Measurements from ENCODE around the gene PRPF40B. TPM values are rescaled to one million over a fixed set of nuclear protein-coding genes. Genes with fewer than 3 reads are reported as not detected.
"Not testable (repeated sequence)": the region's sequence is repeated elsewhere in the genome, so short reads cannot be mapped to it uniquely, and the experiment has no call there.

Gene PRPF40B
- total and polyA plus RNA-seq, 2 donors from 2014 or later: 20.1 to 33.3 TPM

DNA sequence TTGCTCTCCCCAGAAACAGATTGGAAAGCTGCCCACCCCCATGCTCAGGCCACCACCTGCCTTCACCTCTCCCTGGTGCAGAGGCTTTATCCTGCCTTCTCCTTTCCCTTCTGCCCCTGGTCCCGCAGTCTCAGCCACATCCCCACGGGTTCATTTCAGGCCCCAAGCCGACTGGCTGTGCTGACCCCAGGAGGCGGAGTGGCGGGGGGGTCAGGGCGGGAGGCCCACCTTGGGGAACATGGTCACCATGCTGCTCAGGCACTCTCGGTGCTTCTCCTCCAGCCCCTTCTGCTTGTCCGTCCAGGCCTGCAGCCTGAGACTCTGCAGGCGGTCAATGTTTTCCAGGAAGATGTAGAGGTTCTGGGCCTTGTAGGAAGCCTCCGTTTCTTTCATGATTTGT, 24.8 kb upstream of the PRPF40B start:
- no peak overlapping the region for H3K27ac ChIP-seq (ENCODE audit: low read depth in 2 of 2, low read length in 2 of 2)
- FAIRE-seq: no peak
- intact Hi-C loops (cut with DNase I): no loop called here

DNA sequence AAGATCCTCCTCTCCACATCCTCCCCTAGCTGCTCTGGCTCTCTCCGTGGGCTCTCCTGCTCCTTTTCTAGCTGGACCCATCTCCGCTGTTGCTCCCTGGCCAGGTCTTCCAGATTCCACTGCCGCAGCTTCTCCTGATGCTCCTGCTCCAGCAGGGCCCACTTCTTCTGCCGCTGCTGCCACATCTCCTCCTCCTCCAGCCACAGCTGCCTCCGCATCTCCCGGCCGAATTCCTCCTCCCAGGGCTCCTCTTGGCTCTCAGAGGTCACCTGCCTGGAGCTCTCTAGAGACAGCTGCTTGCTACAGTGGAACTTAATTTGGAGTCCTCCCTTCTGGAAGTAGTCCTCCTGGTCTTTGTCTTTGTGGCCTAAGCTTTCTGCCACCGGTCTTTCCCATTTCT, 23.4 kb upstream of the PRPF40B start:
- H3K9me3 ChIP-seq (ENCODE audit: control insufficient read depth in 2 of 3, insufficient read depth in 1 of 3, low read length in 3 of 3): no peaks in the 10 kb centered on the region
- H3K27me3 ChIP-seq (ENCODE audit: control insufficient read depth, insufficient read depth, low read length): no peaks in the 10 kb centered on the region
- H3K4me3 ChIP-seq (ENCODE audit: low read length in 3 of 3): no peak overlapping the region
- FAIRE-seq: no peak
- DNase-seq: no peak
- H3K4me1 ChIP-seq (ENCODE audit: control insufficient read depth in 2 of 3, insufficient read depth in 2 of 3, low read depth in 1 of 3, low read length in 3 of 3): no peaks in the 10 kb centered on the region
- no peak overlapping the region for H3K27ac ChIP-seq (ENCODE audit: low read depth in 2 of 2, low read length in 2 of 2)
- H3K36me3 ChIP-seq (ENCODE audit: control insufficient read depth in 2 of 3, insufficient read depth in 3 of 3, low read length in 3 of 3): no peaks in the 10 kb centered on the region
- no peak for TF ChIP-seq CTCF (IDR thresholded peaks at IDR 0.05; ENCODE audit: borderline replicate concordance, extremely low read depth, insufficient read depth)
- intact Hi-C loops (cut with DNase I): no loop called here
- no peak overlapping the region for H3K9ac ChIP-seq (ENCODE audit: low read length in 3 of 3)

More for the DNA sequence above, 24.8 kb upstream of the PRPF40B start:
- H3K4me1 ChIP-seq (ENCODE audit: control insufficient read depth in 2 of 3, insufficient read depth in 2 of 3, low read depth in 1 of 3, low read length in 3 of 3): no peaks in the 10 kb centered on the region
- TF ChIP-seq CTCF (IDR thresholded peaks at IDR 0.05; ENCODE audit: borderline replicate concordance, extremely low read depth, insufficient read depth): no peak
- H3K9ac ChIP-seq (ENCODE audit: low read length in 3 of 3): no peak overlapping the region
- no peaks in the 10 kb centered on the region for H3K36me3 ChIP-seq (ENCODE audit: control insufficient read depth in 2 of 3, insufficient read depth in 3 of 3, low read length in 3 of 3)
- H3K27me3 ChIP-seq (ENCODE audit: control insufficient read depth, insufficient read depth, low read length): no peaks in the 10 kb centered on the region
- H3K4me3 ChIP-seq (ENCODE audit: low read length in 3 of 3): no peak overlapping the region
- H3K9me3 ChIP-seq (ENCODE audit: control insufficient read depth in 2 of 3, insufficient read depth in 1 of 3, low read length in 3 of 3): no peaks in the 10 kb centered on the region
- DNase-seq: no peak

DNA sequence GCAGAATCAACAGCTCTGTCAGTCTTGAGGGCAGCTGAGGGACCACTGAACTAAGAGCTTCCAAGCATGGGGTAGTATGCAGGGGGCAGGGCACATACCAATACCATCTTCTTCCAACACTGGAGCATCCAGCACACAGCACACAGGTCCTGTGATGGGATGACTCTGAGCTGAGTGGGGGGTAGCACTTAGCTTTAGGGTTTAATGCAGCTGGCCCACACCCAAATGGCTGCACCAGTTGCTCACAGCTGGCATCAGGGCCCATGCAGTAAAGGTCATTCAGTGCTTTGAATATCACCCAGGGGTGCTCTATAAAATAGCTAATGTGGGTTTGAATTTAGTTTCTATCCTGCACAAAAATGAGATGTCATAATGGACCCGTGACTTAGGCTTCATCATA, 19.6 kb upstream of the PRPF40B start:
- FAIRE-seq (no peak), DNase-seq (no peak)
- no peaks in the 10 kb centered on the region for H3K9me3 ChIP-seq (ENCODE audit: control insufficient read depth in 2 of 3, insufficient read depth in 1 of 3, low read length in 3 of 3)
- no peaks in the 10 kb centered on the region for H3K36me3 ChIP-seq (ENCODE audit: control insufficient read depth in 2 of 3, insufficient read depth in 3 of 3, low read length in 3 of 3)
- H3K4me1 ChIP-seq (ENCODE audit: control insufficient read depth in 2 of 3, insufficient read depth in 2 of 3, low read depth in 1 of 3, low read length in 3 of 3): peaks cover 0 to 4% (median 0%) of the 10 kb centered on the region in 3 donors
- no peaks in the 10 kb centered on the region for H3K27me3 ChIP-seq (ENCODE audit: control insufficient read depth, insufficient read depth, low read length)
- no peak overlapping the region for H3K27ac ChIP-seq (ENCODE audit: low read depth in 2 of 2, low read length in 2 of 2)
- no peak for TF ChIP-seq CTCF (IDR thresholded peaks at IDR 0.05; ENCODE audit: borderline replicate concordance, extremely low read depth, insufficient read depth)
- intact Hi-C loops (cut with DNase I): no loop called here
- no peak overlapping the region for H3K9ac ChIP-seq (ENCODE audit: low read length in 3 of 3)
- H3K4me3 ChIP-seq (ENCODE audit: low read length in 3 of 3): no peak overlapping the region

DNA sequence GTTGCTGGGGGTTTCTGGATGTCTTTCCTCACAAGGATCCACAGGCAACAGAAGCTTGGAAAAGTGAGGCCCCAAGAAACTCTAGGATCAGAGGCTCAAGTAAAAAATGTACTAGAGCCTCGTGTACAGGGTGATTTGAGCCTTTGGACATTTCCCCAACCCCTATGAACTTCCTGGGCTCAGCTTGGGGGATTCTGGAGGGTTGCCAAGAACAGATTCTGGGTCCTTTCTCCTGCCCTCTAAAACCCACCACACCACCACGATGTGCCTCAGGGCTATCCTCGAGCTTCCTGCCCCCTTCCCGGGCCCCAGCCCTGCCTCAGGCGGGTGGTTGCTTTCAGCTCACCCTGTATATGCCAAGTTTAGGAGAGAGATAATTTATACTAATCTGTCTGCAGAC, 18.5 kb upstream of the PRPF40B start:
- no peak overlapping the region for H3K4me3 ChIP-seq (ENCODE audit: low read length in 3 of 3)

DNA sequence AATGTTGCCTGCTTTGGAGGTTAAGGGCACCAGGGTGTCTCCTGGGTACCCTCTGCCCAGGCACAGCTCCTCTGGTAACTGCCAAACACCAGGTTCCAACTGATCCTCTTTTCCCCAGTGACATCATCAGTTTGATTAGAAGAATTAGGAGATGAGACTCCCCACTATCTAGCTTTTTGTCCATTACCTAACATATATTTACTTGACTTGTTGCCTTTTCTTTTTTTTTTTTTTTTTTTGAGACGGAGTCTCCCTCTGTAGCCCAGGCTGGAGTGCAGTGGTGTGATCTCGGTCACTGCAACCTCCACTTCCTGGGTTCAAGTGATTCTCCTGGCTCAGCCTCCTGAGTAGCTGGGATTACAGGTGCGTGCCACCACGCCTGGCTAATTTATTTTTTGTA, 17.8 kb upstream of the PRPF40B start, which contains the start of gene FAM186B:
FAM186B (minus strand) TSS at position 101 of the 400 bp plus-strand sequence. CDS start 162 bp downstream, outside the sequence.
- DNase-seq; H3K27ac ChIP-seq (ENCODE audit: low read depth in 2 of 2, low read length in 2 of 2); H3K27me3 ChIP-seq (ENCODE audit: control insufficient read depth, insufficient read depth, low read length); H3K9me3 ChIP-seq (ENCODE audit: control insufficient read depth in 2 of 3, insufficient read depth in 1 of 3, low read length in 3 of 3); FAIRE-seq; intact Hi-C loops (cut with DNase I); H3K9ac ChIP-seq (ENCODE audit: low read length in 3 of 3); H3K36me3 ChIP-seq (ENCODE audit: control insufficient read depth in 2 of 3, insufficient read depth in 3 of 3, low read length in 3 of 3); H3K4me1 ChIP-seq (ENCODE audit: control insufficient read depth in 2 of 3, insufficient read depth in 2 of 3, low read depth in 1 of 3, low read length in 3 of 3); H3K4me3 ChIP-seq (ENCODE audit: low read length in 3 of 3): not testable (repeated sequence)

More for the DNA sequence above, 18.5 kb upstream of the PRPF40B start:
- FAIRE-seq: no peak
- Histone ChIP-seq H3K4me1 (ENCODE audit: control insufficient read depth in 2 of 3, insufficient read depth in 2 of 3, low read depth in 1 of 3, low read length in 3 of 3) (peaks cover 0 to 4% (median 0%) of the 10 kb centered on the region in 3 donors), H3K36me3 (ENCODE audit: control insufficient read depth in 2 of 3, insufficient read depth in 3 of 3, low read length in 3 of 3) (no peaks in the 10 kb centered on the region), H3K27me3 (ENCODE audit: control insufficient read depth, insufficient read depth, low read length) (no peaks in the 10 kb centered on the region), H3K9ac (ENCODE audit: low read length in 3 of 3) (no peak overlapping the region), H3K9me3 (ENCODE audit: control insufficient read depth in 2 of 3, insufficient read depth in 1 of 3, low read length in 3 of 3) (no peaks in the 10 kb centered on the region), H3K27ac (ENCODE audit: low read depth in 2 of 2, low read length in 2 of 2) (no peak overlapping the region)
- intact Hi-C loops (cut with DNase I): no loop called here
- DNase-seq: no peak
- no peak for TF ChIP-seq CTCF (IDR thresholded peaks at IDR 0.05; ENCODE audit: borderline replicate concordance, extremely low read depth, insufficient read depth)

Data from kidney (tissue), 14 donors.